Loucy (cell line): ENCODE data around the gene BCAT1.

ENCODE experiments used
- CTCF ChIP-seq: fragments of 200-600 bp; sonication (generic); conservative IDR thresholded peaks from 2 replicates; pipeline ENCODE4 v1.5.1; 2014; ENCODE audit warnings: mild to moderate bottlenecking, antibody characterized with exemption, low read length
- EZH2phosphoT487 ChIP-seq: fragments of 200-600 bp; IDR thresholded peaks from 2 replicates; pipeline ENCODE4 v1.6.1; 2018; ENCODE audit warnings: antibody characterized with exemption, mild to moderate bottlenecking, moderate library complexity, borderline replicate concordance

DNA sequence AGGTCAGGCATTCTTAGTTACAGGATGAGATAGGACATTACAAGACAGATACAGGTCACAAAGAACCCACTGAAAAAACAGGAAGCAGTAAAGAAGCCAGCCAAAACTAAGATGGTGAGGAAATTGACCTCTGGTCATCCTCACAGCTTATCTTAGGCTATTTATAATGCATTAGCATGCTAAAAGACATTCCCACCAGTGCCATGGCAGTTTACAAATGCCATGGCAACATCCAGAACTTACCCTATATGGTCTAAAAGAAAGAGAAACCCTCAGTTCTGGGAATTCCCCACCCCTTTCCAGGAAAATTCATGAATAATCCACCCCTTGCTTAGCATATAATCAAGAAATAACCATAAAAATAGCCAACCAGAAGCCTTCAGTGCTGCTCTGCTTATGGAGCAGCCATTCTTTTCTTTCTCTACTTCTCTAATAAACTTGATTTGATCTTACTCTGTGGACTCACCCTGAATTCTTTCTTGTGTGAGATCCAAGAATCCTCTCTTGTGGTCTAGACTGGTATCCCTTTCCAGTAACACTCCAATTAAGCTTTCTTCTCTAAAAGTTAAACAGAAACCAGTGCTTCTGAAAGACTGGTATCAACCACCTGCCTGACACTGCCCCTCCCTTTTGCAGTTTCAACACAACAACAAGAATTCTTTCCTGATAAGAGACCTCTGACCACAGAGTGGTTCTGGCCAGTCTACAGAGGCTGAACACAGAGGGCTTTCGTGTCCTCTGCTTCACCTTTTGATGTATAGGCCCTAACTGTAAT, 86.9 kb downstream of the BCAT1 start:
- TF ChIP-seq CTCF, result no peak
- no peak for TF ChIP-seq EZH2phosphoT487
